Measurements from ENCODE around the gene TMEM9. TPM values are rescaled to one million over a fixed set of nuclear protein-coding genes. Genes with fewer than 3 reads are reported as not detected.

TMEM9 gene
- total and polyA plus RNA-seq, 2 of the 8 experiments (the other 6 are each of a cell fraction or from before 2014, with no cell fraction given), result 79.9 to 181 TPM

- H3K79me1 ChIP-seq (ENCODE audit: low read depth, low read length), result no peaks in the 10 kb centered on the region
- no peak overlapping the region for H3K4ac ChIP-seq (replicated peaks; ENCODE audit: insufficient read length, low read depth, low read length)
- no peaks in the 10 kb centered on the region for H3K27me3 ChIP-seq (replicated peaks in 1 of 4; ENCODE audit: control insufficient read depth in 3 of 4, extremely low read depth in 1 of 4, insufficient read depth in 3 of 4, low read length in 3 of 4)
- no peak overlapping the region for H3K4me3 ChIP-seq (ENCODE audit: extremely low read depth in 1 of 4, insufficient read depth in 2 of 4, low read depth in 3 of 4, low read length in 4 of 4)
- no peak for TF ChIP-seq E2F6 (IDR thresholded peaks at IDR 0.05)
- TF ChIP-seq KDM4A (IDR thresholded peaks at IDR 0.05; ENCODE audit: low read depth, low read length, severe bottlenecking), result no peak
- DNase-seq (ENCODE audit: low read depth in 1 of 2, low spot score in 2 of 2) (no peak), FAIRE-seq (no peak)
- no peak overlapping the region for H2AK5ac ChIP-seq (ENCODE audit: low read depth, low read length)
- no peaks in the 10 kb centered on the region for H4K20me1 ChIP-seq (replicated peaks in 1 of 2; ENCODE audit: control insufficient read depth in 1 of 2, insufficient read depth in 2 of 2, low read length in 2 of 2)
- no peak overlapping the region for H2BK15ac ChIP-seq (ENCODE audit: low read length)
- H3K14ac ChIP-seq (ENCODE audit: insufficient read length), result no peak overlapping the region
- no peak overlapping the region for H2AFZ ChIP-seq (ENCODE audit: low read length)
- no peak overlapping the region for H3K27ac ChIP-seq (ENCODE audit: low read depth, low read length)
- H4K8ac ChIP-seq (ENCODE audit: extremely low read depth, insufficient read depth, low read length), result no peak overlapping the region
- H3K4me1 ChIP-seq (replicated peaks in 1 of 4; ENCODE audit: control insufficient read depth in 3 of 4, insufficient read depth in 4 of 4, low read length in 3 of 4), result no peaks in the 10 kb centered on the region
- H3K36me3 ChIP-seq (ENCODE audit: control insufficient read depth in 2 of 4, insufficient read depth in 4 of 4, low read length in 3 of 4), result no peaks in the 10 kb centered on the region
- no peak overlapping the region for H3K56ac ChIP-seq (replicated peaks; ENCODE audit: insufficient read length, low read depth, low read length)
- no peak overlapping the region for H2BK20ac ChIP-seq (ENCODE audit: low read length)
- no peak overlapping the region for H4K5ac ChIP-seq (ENCODE audit: insufficient read length, low read depth, low read length)
- H4K91ac ChIP-seq (replicated peaks; ENCODE audit: insufficient read length, low read length), result no peak overlapping the region
- H3K23ac ChIP-seq (ENCODE audit: insufficient read length), result no peak overlapping the region
- H3K79me2 ChIP-seq (ENCODE audit: control insufficient read depth in 1 of 2, insufficient read depth in 2 of 2, low read length in 2 of 2), result no peaks in the 10 kb centered on the region
- WGBS, 2 experiments (ENCODE audit: extremely low coverage in 1 of 2, insufficient coverage in 1 of 2, insufficient read length in 1 of 2, insufficient replicate concordance in 2 of 2, low coverage in 1 of 2, low lambda C conversion rate in 2 of 2, missing lambda C conversion rate in 1 of 2), result 84% methylated on average over 18 of the region's 18 CpGs; no CpG with 5 or more reads in 1 of the 2 experiments
- no peaks in the 10 kb centered on the region for H3K9me3 ChIP-seq (ENCODE audit: insufficient read depth in 2 of 2, low read depth in 1 of 2, low read length in 1 of 2)
- H3K23me2 ChIP-seq (ENCODE audit: low read depth, low read length), result no peaks in the 10 kb centered on the region
- CTCF ChIA-PET (ENCODE audit: partially characterized antibody), result interaction anchor here (1.0 to 2.2 kb wide), 6 partner anchors 23 to 170 kb away, joined by 3 to 7 read pairs (median 4); no protein-coding TSS in a partner anchor
- no peak overlapping the region for H3K9ac ChIP-seq (replicated peaks in 1 of 4; ENCODE audit: extremely low read depth in 1 of 4, low read depth in 3 of 4, low read length in 3 of 4)
- H2BK5ac ChIP-seq (ENCODE audit: low read depth, low read length), result no peak overlapping the region
- POLR2A ChIA-PET (ENCODE audit: partially characterized antibody), result interaction anchor here (1.0 kb wide), 1 partner anchor 185 kb away, joined by 3 read pairs; no protein-coding TSS in a partner anchor
- H3K4me2 ChIP-seq (ENCODE audit: insufficient read depth in 1 of 2, low read depth in 2 of 2, low read length in 2 of 2), result no peak overlapping the region
- no peak overlapping the region for H2BK12ac ChIP-seq (ENCODE audit: low read depth, low read length)
- no peak overlapping the region for H2BK120ac ChIP-seq (replicated peaks; ENCODE audit: low read depth, low read length)
- H3K18ac ChIP-seq (ENCODE audit: extremely low read depth, low read length), result no peak overlapping the region
Observed at GRCh38 chr1:201191653-201192260, 37.5 kb upstream of the TMEM9 start.
